Measurements from ENCODE around the gene LBH.

- TF ChIP-seq CTCF (IDR thresholded peaks at IDR 0.05) (no peak), POLR2A (IDR thresholded peaks at IDR 0.05) (no peak)
These were observed 35.4 kb downstream of the LBH start for GRCh38 chr2:30266705-30267104.

All from lower leg skin (tissue), 3 donors.